Measurements from ENCODE around the gene HHAT. TPM values are rescaled to one million over a fixed set of nuclear protein-coding genes. Genes with fewer than 3 reads are reported as not detected.

HHAT gene
- total RNA-seq, 1 donor from 2014 or later, result 14.7 TPM

DNA sequence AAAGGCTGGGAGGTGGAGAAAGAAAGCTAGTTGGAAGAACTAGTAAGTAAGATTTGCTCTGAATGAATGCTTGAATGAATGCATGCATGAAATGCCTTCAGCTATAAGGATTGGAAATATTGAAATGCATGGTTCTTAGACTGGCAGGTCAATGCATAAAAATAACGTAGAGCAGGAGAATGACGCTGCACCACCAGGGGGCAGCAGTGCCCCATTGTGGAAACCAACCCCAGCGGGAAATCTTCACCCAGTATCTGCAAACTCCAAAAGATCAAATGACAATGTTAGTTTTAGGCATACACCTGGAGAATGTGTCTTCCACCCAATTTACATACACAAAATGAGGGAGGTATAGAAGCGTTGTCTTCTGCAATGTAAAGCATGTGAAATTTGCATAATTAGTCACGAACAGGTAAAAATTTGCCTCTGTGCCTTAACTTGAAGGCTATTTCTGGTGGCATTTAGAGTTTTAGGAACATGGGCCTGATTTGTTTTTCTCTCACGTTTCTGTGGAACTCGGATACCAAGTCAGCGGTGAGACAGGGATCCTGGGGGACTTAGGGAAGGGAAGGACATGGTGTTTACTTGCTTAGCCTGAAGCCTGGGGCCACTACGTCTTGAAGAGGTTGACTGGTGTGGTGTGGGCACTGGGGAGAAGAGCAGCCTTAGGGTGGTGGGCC, 78.6 kb downstream of the HHAT start:
- no peaks in the 10 kb centered on the region for H3K27me3 Mint-ChIP-seq
- no peaks in the 10 kb centered on the region for H3K4me1 Mint-ChIP-seq (ENCODE audit: low read depth)
- TF ChIP-seq, protein P1, sequence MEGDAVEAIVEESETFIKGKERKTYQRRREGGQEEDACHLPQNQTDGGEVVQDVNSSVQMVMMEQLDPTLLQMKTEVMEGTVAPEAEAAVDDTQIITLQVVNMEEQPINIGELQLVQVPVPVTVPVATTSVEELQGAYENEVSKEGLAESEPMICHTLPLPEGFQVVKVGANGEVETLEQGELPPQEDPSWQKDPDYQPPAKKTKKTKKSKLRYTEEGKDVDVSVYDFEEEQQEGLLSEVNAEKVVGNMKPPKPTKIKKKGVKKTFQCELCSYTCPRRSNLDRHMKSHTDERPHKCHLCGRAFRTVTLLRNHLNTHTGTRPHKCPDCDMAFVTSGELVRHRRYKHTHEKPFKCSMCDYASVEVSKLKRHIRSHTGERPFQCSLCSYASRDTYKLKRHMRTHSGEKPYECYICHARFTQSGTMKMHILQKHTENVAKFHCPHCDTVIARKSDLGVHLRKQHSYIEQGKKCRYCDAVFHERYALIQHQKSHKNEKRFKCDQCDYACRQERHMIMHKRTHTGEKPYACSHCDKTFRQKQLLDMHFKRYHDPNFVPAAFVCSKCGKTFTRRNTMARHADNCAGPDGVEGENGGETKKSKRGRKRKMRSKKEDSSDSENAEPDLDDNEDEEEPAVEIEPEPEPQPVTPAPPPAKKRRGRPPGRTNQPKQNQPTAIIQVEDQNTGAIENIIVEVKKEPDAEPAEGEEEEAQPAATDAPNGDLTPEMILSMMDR (IDR thresholded peaks at IDR 0.05; ENCODE audit: unreplicated experiment), result peak; percentile 98
- no peak overlapping the region for H3K27ac Mint-ChIP-seq
- peaks cover 2% of the 10 kb centered on the region for H3K36me3 Mint-ChIP-seq (ENCODE audit: insufficient read depth)
- no peak overlapping the region for H3K4me3 Mint-ChIP-seq (ENCODE audit: low read depth)
- DNase-seq (ENCODE audit: low spot score, unreplicated experiment), result peak; percentile 65
- H3K9me3 Mint-ChIP-seq (ENCODE audit: low read depth), result peaks cover 2% of the 10 kb centered on the region

DNA sequence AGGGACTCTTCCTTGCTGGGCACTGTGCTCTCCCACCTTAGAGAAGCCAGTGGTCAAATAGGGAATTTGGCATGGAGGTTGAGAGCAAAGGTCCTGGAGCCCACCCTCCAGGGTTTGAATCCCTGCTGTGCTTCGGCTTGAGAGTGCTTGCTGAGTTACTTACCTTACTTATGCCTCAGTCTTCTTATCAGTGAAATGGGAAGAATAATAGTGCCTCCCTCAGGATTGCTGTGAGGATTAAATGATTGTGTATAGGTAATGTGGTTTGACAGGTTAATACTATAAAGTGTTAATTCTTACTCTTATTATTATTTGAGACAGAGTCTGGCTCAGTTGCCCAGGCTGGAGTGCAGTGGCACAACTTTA, 79.2 kb downstream of the HHAT start:
- no peak overlapping the region for H3K4me3 Mint-ChIP-seq (ENCODE audit: low read depth)
- H3K27me3 Mint-ChIP-seq, result no peaks in the 10 kb centered on the region
- DNase-seq (ENCODE audit: low spot score, unreplicated experiment), result no peak
- H3K4me1 Mint-ChIP-seq (ENCODE audit: low read depth), result no peaks in the 10 kb centered on the region
- no peak overlapping the region for H3K27ac Mint-ChIP-seq
- H3K9me3 Mint-ChIP-seq (ENCODE audit: low read depth), result peaks cover 2% of the 10 kb centered on the region
- TF ChIP-seq, protein P1 (IDR thresholded peaks at IDR 0.05; ENCODE audit: unreplicated experiment), result no peak
- peaks cover 2% of the 10 kb centered on the region for H3K36me3 Mint-ChIP-seq (ENCODE audit: insufficient read depth)

DNA sequence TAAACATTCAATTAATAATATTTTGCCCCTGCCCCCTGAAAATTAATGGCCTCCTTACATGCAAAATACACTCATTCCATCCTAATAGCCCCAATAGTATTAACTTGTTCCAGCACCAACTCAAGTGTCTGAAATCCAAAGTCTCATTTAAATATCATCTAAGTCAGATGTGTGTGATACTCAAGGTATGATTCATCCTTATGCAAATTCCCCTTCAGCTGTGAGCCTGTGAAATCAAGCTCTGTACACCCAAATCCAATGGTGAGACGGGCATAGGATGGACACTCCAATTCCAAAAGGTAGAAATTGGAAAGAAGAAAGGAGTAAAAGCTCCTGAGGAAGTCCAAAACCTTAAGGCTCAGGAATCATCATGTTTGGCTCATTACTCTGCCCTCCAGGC, 83.5 kb downstream of the HHAT start:
- Mint-ChIP-seq H3K4me3 (ENCODE audit: low read depth) (no peak overlapping the region), H3K36me3 (ENCODE audit: insufficient read depth) (peaks cover 15% of the 10 kb centered on the region), H3K4me1 (ENCODE audit: low read depth) (peaks cover 5% of the 10 kb centered on the region), H3K27ac (no peak overlapping the region), H3K27me3 (no peaks in the 10 kb centered on the region), H3K9me3 (ENCODE audit: low read depth) (peaks cover 8% of the 10 kb centered on the region)
- DNase-seq (ENCODE audit: low spot score, unreplicated experiment), result no peak
- TF ChIP-seq, protein P1 (IDR thresholded peaks at IDR 0.05; ENCODE audit: unreplicated experiment), result no peak

DNA sequence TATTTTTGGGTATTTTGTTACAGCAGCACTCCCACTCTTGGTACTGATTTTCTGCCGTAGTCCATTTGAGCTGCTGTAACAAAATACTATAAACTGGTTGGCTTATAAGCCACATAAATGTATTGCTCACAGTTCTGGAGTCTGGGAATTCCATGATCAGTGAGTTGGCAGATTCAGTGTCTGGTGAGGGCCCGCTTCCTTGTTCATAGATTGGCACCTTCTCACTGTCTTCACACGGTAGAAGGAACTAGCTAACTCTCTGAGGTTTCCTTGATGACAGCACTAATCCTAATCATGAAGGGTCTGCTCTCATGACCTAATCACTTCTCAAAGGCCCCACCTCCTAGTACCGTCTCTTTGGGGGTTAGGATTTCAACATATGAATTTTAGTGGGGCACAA, 85.2 kb downstream of the HHAT start:
- H3K9me3 Mint-ChIP-seq (ENCODE audit: low read depth), result peaks cover 8% of the 10 kb centered on the region
- TF ChIP-seq, protein P1 (IDR thresholded peaks at IDR 0.05; ENCODE audit: unreplicated experiment), result no peak
- H3K27ac Mint-ChIP-seq, result no peak overlapping the region
- H3K4me1 Mint-ChIP-seq (ENCODE audit: low read depth), result peaks cover 5% of the 10 kb centered on the region
- no peak for DNase-seq (ENCODE audit: low spot score, unreplicated experiment)
- no peaks in the 10 kb centered on the region for H3K27me3 Mint-ChIP-seq
- no peak overlapping the region for H3K4me3 Mint-ChIP-seq (ENCODE audit: low read depth)
- peaks cover 17% of the 10 kb centered on the region for H3K36me3 Mint-ChIP-seq (ENCODE audit: insufficient read depth)

DNA sequence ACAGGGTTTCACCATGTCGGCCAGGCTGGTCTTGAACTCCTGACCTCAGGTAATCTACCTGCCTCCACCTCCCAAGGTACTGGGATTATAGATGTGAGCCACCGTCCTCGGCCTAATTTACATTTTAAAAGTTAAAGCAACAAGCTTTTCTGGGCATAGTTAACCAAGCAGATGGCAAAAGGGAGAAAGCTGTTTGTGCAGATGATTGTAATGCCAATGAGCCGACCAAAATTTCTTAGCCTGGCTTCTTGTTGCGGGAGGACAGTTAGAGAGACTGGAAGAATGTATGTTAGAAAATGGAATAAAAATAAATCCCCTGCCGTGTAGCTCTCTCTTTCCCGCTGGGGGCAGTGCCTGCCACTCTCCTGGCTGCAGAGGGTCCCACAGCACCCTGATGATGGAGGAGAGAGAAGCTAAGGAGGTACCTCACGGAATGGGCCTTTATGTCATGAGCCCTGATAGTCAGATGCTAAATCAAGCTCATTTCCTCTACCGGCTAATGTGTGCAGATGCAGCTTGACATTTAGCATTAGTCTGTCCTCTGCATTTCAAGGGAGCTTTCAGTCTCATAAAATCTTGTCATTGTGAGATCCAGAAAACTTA, 87.2 kb downstream of the HHAT start:
- H3K36me3 Mint-ChIP-seq (ENCODE audit: insufficient read depth), result peaks cover 19% of the 10 kb centered on the region
- peaks cover 6% of the 10 kb centered on the region for H3K4me1 Mint-ChIP-seq (ENCODE audit: low read depth)
- TF ChIP-seq, protein P1 (IDR thresholded peaks at IDR 0.05; ENCODE audit: unreplicated experiment), result peak; percentile 21
- H3K9me3 Mint-ChIP-seq (ENCODE audit: low read depth), result peaks cover 8% of the 10 kb centered on the region
- no peak for DNase-seq (ENCODE audit: low spot score, unreplicated experiment)
- H3K27ac Mint-ChIP-seq, result no peak overlapping the region
- no peak overlapping the region for H3K4me3 Mint-ChIP-seq (ENCODE audit: low read depth)
- H3K27me3 Mint-ChIP-seq, result no peaks in the 10 kb centered on the region
